Type B pancreatic cell (in vitro differentiated cells): Measurements from ENCODE around the gene ANO10. TPM values are rescaled to one million over a fixed set of nuclear protein-coding genes. Genes with fewer than 3 reads are reported as not detected.

Experiments
- DNase-seq: peaks from one replicate; pipeline ENCODE4 v3.0.0; 2021; ENCODE audit warnings: mixed read lengths; ENCODE audit not compliant: unreplicated experiment; ENCODE audit errors: extremely low spot score
- H3K27ac Mint-ChIP-seq: 2 replicates; pipeline ENCODE4 v1.8.0; 2021; ENCODE audit warnings: mild to moderate bottlenecking, mixed read lengths
- H3K27me3 Mint-ChIP-seq: 2 replicates; pipeline ENCODE4 v1.8.0; 2021; ENCODE audit warnings: mixed read lengths
- H3K36me3 Mint-ChIP-seq: 2 replicates; pipeline ENCODE4 v1.8.0; 2021; ENCODE audit warnings: mixed read lengths
- H3K4me1 Mint-ChIP-seq: one replicate; pipeline ENCODE4 v1.8.0; 2021; ENCODE audit warnings: mixed read lengths; ENCODE audit not compliant: unreplicated experiment
- H3K4me3 Mint-ChIP-seq: 2 replicates; pipeline ENCODE4 v1.8.0; 2021; ENCODE audit warnings: mild to moderate bottlenecking, mixed read lengths
- H3K9me3 Mint-ChIP-seq: 2 replicates; pipeline ENCODE4 v1.8.0; 2021; ENCODE audit warnings: mixed read lengths
- total RNA-seq: library from RNA; stranded (reverse); gene quantifications from 2 replicates; pipeline ENCODE4 v1.2.1, GENCODE V29; 2021; ENCODE audit warnings: low replicate concordance
- TF ChIP-seq, protein P1 (sequence below): fragments of 200-600 bp; sonication (generic); conservative IDR thresholded peaks from 2 replicates; pipeline ENCODE4 v1.5.0; 2021; ENCODE audit warnings: antibody characterized with exemption, mild to moderate bottlenecking

The ANO10 gene
- total RNA-seq, 1 donor from 2014 or later = 32.5 TPM

DNA sequence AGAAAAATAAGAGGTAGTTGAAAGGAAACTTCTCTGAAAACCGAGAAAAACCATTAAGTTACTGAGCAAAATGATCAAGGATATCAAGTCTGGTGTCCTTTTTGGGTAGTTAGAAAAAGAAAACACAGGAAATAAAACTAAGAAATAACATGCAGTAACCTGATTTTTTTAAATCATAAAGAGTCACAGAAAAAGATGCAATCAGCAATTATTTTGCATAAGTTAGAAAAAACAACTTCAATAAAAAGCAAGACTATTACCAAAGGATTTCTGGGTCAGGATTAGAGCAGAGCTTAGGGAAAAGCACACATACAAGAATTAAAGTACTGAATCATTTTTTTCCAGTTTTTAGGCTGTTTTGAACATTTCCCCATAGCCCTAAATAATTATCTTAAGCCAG, 28.5 kb upstream of the ANO10 start:
- H3K9me3 Mint-ChIP-seq = no peaks in the 10 kb centered on the region
- no peak overlapping the region for H3K4me3 Mint-ChIP-seq
- TF ChIP-seq, protein P1, sequence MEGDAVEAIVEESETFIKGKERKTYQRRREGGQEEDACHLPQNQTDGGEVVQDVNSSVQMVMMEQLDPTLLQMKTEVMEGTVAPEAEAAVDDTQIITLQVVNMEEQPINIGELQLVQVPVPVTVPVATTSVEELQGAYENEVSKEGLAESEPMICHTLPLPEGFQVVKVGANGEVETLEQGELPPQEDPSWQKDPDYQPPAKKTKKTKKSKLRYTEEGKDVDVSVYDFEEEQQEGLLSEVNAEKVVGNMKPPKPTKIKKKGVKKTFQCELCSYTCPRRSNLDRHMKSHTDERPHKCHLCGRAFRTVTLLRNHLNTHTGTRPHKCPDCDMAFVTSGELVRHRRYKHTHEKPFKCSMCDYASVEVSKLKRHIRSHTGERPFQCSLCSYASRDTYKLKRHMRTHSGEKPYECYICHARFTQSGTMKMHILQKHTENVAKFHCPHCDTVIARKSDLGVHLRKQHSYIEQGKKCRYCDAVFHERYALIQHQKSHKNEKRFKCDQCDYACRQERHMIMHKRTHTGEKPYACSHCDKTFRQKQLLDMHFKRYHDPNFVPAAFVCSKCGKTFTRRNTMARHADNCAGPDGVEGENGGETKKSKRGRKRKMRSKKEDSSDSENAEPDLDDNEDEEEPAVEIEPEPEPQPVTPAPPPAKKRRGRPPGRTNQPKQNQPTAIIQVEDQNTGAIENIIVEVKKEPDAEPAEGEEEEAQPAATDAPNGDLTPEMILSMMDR = no peak
- no peak for DNase-seq
- H3K27ac Mint-ChIP-seq = no peak overlapping the region
- no peaks in the 10 kb centered on the region for H3K4me1 Mint-ChIP-seq
- H3K27me3 Mint-ChIP-seq = no peaks in the 10 kb centered on the region
- H3K36me3 Mint-ChIP-seq = no peaks in the 10 kb centered on the region

DNA sequence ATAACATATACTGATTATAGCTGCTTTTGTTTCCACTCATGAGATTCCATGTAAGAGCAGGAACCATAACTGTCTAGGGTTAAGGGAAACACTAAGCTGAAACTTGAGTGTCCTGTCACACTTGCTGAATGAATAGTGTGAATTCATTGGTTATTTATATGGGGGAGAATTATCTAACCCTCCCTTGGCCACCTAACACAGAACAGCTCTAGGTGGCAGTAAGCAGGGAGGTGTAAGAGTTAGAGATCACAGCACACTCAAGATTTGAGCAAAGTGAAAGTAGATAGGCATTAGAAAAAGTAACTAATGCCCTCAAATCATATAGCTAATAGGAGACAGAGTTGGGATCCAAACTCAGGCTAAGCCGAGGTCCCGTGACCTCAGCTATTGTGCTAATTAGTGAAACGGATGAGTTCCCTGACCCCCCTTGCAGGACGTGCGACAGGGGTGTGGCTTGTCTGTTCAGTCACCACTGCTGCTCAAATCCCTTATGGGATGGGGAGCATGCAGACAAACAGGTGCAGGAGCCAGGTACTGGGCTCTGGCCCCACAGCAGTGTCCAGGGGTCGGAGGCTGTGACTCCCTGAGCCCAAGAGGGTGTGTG, 27.7 kb upstream of the ANO10 start:
- Mint-ChIP-seq H3K36me3 (no peaks in the 10 kb centered on the region), H3K27me3 (no peaks in the 10 kb centered on the region), H3K4me1 (no peaks in the 10 kb centered on the region), H3K9me3 (no peaks in the 10 kb centered on the region), H3K27ac (no peak overlapping the region), H3K4me3 (no peak overlapping the region)
- TF ChIP-seq, protein P1 = no peak
- DNase-seq = no peak

DNA sequence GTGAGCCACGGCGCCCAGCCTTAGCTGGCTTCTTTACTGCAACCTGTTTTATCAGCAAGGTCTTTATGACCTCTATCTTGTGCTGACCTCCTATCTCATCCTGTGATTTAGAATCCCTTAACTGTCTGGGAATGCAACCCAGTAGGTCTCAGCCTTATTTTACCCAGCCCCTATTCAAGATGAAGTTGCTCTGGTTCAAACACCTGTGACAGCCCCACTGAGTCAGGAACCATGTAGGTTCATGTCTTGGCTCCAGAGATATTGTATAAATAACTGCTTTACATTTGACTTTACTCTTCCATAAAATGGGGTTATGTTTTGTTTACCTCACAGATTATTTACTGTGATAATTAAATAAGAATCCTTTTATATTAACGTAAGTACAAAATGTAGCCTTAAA, 27.1 kb upstream of the ANO10 start:
- DNase-seq = no peak
- Mint-ChIP-seq H3K27me3 (no peaks in the 10 kb centered on the region), H3K27ac (no peak overlapping the region)

DNA sequence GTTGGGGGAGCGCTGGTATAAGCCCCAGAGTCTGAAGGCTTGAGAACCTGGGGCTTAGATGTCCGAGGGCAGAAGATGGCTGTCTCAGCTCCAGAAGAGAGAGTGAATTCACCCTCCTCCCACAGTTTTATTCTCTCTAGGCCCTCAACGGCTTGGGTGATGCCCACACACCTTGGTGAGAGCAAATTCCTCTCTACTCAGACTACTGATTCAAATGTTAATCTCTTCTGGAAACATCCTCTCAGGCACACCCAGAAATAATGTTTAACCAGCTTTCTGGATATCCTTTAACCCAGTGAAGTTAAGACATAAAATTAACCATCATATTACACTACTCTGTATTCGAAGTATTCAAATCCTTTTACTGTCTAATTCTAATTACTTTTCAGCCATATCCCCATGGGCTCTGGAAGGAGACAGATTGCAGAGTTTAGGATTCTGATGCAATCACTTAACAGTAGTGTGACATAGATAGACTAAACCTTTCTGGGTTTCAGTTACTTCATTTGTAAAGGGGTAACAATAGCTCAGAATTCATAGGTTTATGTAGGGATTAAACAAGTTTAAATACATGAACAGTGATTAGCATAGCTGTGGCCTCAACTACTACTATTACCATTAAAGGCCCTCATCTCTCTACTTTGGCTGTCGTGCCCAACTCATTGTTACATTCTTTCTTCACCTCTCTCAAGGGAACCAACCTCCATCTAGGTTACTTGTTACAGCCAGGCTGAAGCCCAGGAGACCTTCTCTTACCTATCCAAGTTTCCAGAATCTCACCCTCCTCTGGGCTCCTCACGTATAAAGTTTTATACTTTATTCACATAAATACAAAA, 25.7 kb upstream of the ANO10 start:
- no peaks in the 10 kb centered on the region for H3K9me3 Mint-ChIP-seq
- H3K4me3 Mint-ChIP-seq = no peak overlapping the region
- no peak overlapping the region for H3K27ac Mint-ChIP-seq
- H3K27me3 Mint-ChIP-seq = no peaks in the 10 kb centered on the region
- H3K36me3 Mint-ChIP-seq = no peaks in the 10 kb centered on the region
- TF ChIP-seq, protein P1 = no peak
- DNase-seq = no peak
- H3K4me1 Mint-ChIP-seq = no peaks in the 10 kb centered on the region

More for the DNA sequence above, 27.1 kb upstream of the ANO10 start:
- Mint-ChIP-seq H3K9me3 (no peaks in the 10 kb centered on the region), H3K36me3 (no peaks in the 10 kb centered on the region), H3K4me1 (no peaks in the 10 kb centered on the region), H3K4me3 (no peak overlapping the region)
- TF ChIP-seq, protein P1 = no peak

DNA sequence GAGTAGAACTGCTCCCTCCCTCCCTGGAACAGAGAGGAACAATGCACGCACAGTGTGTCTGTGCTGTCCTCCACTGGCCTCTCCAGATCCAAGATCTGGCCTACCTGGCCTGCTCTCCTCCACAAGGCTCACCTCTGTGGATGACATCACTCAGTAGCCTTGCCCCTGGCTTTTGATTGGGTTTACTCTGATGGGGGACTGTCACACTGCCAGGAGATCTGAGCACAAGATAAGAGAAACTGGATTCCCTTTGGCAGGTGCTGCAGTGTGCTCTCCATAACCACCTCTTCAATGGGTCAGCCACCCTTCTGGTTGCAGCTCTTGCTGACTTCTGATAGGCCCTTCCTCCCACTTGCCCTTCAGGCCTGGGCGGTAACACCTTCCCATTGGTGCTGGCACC, 22.6 kb upstream of the ANO10 start:
- no peak for DNase-seq
- H3K36me3 Mint-ChIP-seq = no peaks in the 10 kb centered on the region
- no peaks in the 10 kb centered on the region for H3K4me1 Mint-ChIP-seq
- H3K27ac Mint-ChIP-seq = no peak overlapping the region
- no peaks in the 10 kb centered on the region for H3K27me3 Mint-ChIP-seq
- H3K9me3 Mint-ChIP-seq = no peaks in the 10 kb centered on the region
- no peak overlapping the region for H3K4me3 Mint-ChIP-seq
- TF ChIP-seq, protein P1 = no peak
